Activated CD8-positive, alpha-beta T cell treated with anti-CD3 and anti-CD28 coated beads for 36 hours (primary cell): ENCODE results near the gene EPS15. TPM values are rescaled to one million over a fixed set of nuclear protein-coding genes. Genes with fewer than 3 reads are reported as not detected.

Experiments
- ATAC-seq: fragments of 200-7000 bp; cut with Tn5 transposase; one replicate; pipeline ENCODE4 v1.10.0; 2021; ENCODE audit warnings: mild to moderate bottlenecking, moderate library complexity
- CTCF ChIA-PET: fragments of 350-600 bp; sonication (Branson Sonifier 250); formaldehyde crosslinking; loops from one replicate; lab custom pipeline; 2021; ENCODE audit warnings: antibody characterized with exemption; lab: Charles Lee
- POLR2A ChIA-PET: fragments of 350-600 bp; sonication (Branson Sonifier 250); formaldehyde crosslinking; loops from one replicate; lab custom pipeline; 2021; ENCODE audit warnings: antibody characterized with exemption; lab: Charles Lee
- DNase-seq: peaks from one replicate; pipeline ENCODE4 v3.0.0-alpha.2; 2020
- H3K27ac Mint-ChIP-seq: one replicate; pipeline ENCODE4 v1.8.0; 2021; ENCODE audit warnings: mild to moderate bottlenecking, mixed read lengths
- H3K27me3 Mint-ChIP-seq: one replicate; pipeline ENCODE4 v1.8.0; 2021; ENCODE audit warnings: mixed read lengths
- H3K36me3 Mint-ChIP-seq: one replicate; pipeline ENCODE4 v1.8.0; 2021; ENCODE audit warnings: low read depth, mixed read lengths
- H3K4me1 Mint-ChIP-seq: one replicate; pipeline ENCODE4 v1.8.0; 2021; ENCODE audit warnings: low read depth, mixed read lengths
- H3K4me3 Mint-ChIP-seq: one replicate; pipeline ENCODE4 v1.8.0; 2021; ENCODE audit warnings: mild to moderate bottlenecking, moderate library complexity, mixed read lengths
- H3K9me3 Mint-ChIP-seq: one replicate; pipeline ENCODE4 v1.8.0; 2021; ENCODE audit warnings: mixed read lengths
- intact Hi-C: fragments of 100-400 bp; cut with micrococcal nuclease; formaldehyde crosslinking; loops from one replicate; pipeline ENCODE4 v1.10.0; 2022
- total RNA-seq, 2 experiments: library from RNA; stranded (reverse); gene quantifications; one replicate each; pipeline ENCODE4 v1.2.3, GENCODE V29; 2021
- TF ChIP-seq, protein P1 (sequence below): fragments of 200-600 bp; IDR thresholded peaks from one replicate; pipeline ENCODE4 v1.8.0; 2022; ENCODE audit warnings: antibody characterized with exemption, mild to moderate bottlenecking

EPS15 gene
- total RNA-seq, 2 experiments from 2014 or later: 56.6 to 63.6 TPM

DNA sequence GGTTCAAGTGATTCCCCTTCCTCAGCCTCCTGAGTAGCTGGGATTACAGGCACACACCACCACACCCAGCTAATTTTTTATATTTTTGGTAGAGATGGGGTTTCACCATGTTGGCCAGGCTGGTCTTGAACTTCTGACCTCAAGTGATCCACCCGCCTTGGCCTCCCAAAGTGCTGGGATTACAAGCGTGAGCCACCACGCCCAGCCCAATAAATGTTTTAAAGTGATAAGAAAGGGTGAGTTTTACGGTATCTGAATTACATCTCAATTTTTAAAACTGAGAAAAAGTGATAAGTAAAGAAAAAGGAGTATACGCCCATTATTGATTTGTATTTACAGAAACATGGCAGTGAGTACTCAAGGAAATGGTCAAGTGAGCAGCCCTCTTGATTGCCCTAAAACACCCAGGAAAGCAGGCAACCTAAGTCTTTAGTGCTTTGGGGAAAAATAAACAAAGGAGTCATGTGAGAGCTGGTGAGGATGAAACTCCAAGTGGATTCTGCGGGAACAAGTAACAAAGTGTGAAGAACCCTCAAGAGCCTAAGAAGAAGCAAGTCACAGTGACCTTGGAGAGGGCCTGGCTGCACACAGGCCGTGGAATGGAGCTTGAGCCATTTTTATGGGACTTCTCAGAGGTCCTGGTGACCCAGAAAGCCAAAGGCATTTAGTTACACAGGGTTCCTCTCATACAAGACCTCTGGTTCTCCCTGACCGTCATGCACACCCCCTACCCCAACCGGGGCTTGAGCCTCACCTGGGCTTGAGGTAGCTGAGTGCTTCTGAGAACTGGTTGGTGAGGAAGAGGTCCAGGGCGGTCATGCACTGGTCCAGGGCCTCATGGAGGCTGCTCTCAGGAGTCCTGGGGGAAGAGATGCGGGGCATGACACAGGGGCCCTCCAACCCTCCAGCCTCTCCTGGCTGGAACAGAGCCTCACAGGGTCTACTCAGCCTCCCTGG, 197.8 kb downstream of the EPS15 start:
- peaks cover 1% of the 10 kb centered on the region for H3K27me3 Mint-ChIP-seq
- DNase-seq (no peak), ATAC-seq (no peak)
- H3K36me3 Mint-ChIP-seq: no peaks in the 10 kb centered on the region
- ChIA-PET POLR2A (no interaction called here), CTCF (interaction anchor here (1.7 kb wide), 1 partner anchor 53 kb away, joined by 3 read pairs; no protein-coding TSS in a partner anchor)
- H3K4me3 Mint-ChIP-seq: no peak overlapping the region
- TF ChIP-seq, protein P1, sequence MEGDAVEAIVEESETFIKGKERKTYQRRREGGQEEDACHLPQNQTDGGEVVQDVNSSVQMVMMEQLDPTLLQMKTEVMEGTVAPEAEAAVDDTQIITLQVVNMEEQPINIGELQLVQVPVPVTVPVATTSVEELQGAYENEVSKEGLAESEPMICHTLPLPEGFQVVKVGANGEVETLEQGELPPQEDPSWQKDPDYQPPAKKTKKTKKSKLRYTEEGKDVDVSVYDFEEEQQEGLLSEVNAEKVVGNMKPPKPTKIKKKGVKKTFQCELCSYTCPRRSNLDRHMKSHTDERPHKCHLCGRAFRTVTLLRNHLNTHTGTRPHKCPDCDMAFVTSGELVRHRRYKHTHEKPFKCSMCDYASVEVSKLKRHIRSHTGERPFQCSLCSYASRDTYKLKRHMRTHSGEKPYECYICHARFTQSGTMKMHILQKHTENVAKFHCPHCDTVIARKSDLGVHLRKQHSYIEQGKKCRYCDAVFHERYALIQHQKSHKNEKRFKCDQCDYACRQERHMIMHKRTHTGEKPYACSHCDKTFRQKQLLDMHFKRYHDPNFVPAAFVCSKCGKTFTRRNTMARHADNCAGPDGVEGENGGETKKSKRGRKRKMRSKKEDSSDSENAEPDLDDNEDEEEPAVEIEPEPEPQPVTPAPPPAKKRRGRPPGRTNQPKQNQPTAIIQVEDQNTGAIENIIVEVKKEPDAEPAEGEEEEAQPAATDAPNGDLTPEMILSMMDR: no peak
- intact Hi-C loops: no loop called here
- no peaks in the 10 kb centered on the region for H3K9me3 Mint-ChIP-seq
- H3K27ac Mint-ChIP-seq: no peak overlapping the region
- no peaks in the 10 kb centered on the region for H3K4me1 Mint-ChIP-seq

DNA sequence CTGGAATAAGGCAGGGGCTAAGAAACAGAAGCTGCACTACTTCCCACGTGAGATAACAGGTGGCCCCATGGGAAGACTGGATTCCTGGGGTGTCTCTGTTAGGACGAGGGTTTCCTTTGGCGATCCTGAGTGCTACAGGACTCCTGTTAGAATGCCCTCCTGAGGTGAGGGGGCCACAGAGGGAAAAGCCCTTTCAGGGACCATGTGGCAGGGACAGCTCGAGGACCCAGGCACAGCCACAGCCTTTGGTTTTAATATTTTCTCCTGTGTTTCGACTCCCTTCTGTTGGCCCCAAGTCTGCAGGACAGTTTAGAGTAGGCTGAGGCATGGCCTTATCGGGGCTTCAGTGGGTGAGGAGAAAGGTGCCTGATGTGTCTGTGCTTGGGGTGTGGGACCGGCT, 201.3 kb downstream of the EPS15 start:
- no peak for DNase-seq
- POLR2A ChIA-PET: no interaction called here
- H3K4me3 Mint-ChIP-seq: no peak overlapping the region
- no peaks in the 10 kb centered on the region for H3K27me3 Mint-ChIP-seq
- H3K9me3 Mint-ChIP-seq: no peaks in the 10 kb centered on the region
- no peak for ATAC-seq
- intact Hi-C loops: no loop called here
- TF ChIP-seq, protein P1: no peak
- H3K36me3 Mint-ChIP-seq: no peaks in the 10 kb centered on the region
- CTCF ChIA-PET: no interaction called here
- no peak overlapping the region for H3K27ac Mint-ChIP-seq
- H3K4me1 Mint-ChIP-seq: peaks cover 8% of the 10 kb centered on the region

DNA sequence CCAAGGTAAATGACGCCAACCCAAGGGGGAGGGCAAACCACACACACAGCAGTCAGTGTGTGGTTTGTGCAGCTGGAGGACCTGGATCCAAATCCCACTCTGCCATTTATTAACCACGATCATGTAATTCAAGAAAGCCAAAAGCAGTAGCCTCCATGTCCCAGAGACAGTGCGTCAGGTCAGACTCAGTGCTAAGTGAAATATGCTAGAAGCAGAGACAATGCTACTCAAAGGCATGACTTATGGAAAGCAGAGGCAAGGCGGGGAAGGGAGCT, 202.3 kb downstream of the EPS15 start:
- H3K27me3 Mint-ChIP-seq: no peaks in the 10 kb centered on the region
- CTCF ChIA-PET: no interaction called here
- H3K36me3 Mint-ChIP-seq: no peaks in the 10 kb centered on the region
- intact Hi-C loops: no loop called here
- H3K27ac Mint-ChIP-seq: no peak overlapping the region
- H3K4me3 Mint-ChIP-seq: no peak overlapping the region
- DNase-seq (no peak), ATAC-seq (no peak)
- POLR2A ChIA-PET: no interaction called here
- H3K4me1 Mint-ChIP-seq: peaks cover 8% of the 10 kb centered on the region
- H3K9me3 Mint-ChIP-seq: no peaks in the 10 kb centered on the region
- TF ChIP-seq, protein P1: no peak

DNA sequence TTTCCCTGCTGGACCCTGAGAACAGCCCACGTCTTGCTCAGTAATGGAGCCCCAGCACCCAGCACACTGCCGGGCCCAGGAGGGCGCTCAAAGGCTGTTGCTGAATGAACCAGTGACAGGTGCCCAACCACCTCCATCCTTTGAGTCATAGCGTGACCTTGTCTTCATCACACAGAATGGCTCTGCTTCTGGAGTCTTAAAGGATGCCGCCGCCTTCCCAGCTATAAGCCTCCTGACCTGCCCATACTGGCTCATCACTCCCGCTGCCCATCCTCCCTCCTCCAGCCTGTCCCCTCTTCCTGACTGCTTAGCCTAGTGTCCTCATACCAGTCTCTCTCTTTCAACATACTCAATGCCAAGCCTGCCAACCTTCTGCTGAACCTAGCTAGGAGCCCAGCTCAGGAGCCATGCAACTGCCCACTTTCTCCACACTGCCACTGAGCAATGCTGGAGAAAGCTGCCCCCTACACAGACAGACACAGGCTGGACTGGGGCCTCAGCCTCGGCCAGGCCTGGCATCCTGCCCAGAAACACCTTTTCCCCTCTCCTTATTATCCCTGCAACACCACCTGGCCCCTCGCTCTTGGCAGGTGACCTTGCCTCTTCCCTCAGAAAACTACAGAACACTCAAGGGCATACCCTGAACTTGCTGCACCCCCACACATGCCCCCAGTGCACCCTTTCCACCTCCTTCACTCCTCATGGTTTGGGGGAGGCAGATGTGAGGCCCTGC, 202.8 kb downstream of the EPS15 start:
- no peaks in the 10 kb centered on the region for H3K27me3 Mint-ChIP-seq
- no peak for ATAC-seq
- CTCF ChIA-PET: no interaction called here
- no peak overlapping the region for H3K4me3 Mint-ChIP-seq
- TF ChIP-seq, protein P1: no peak
- POLR2A ChIA-PET: no interaction called here
- intact Hi-C loops: no loop called here
- no peaks in the 10 kb centered on the region for H3K36me3 Mint-ChIP-seq
- H3K27ac Mint-ChIP-seq: no peak overlapping the region
- no peaks in the 10 kb centered on the region for H3K9me3 Mint-ChIP-seq
- H3K4me1 Mint-ChIP-seq: peaks cover 8% of the 10 kb centered on the region
- no peak for DNase-seq

DNA sequence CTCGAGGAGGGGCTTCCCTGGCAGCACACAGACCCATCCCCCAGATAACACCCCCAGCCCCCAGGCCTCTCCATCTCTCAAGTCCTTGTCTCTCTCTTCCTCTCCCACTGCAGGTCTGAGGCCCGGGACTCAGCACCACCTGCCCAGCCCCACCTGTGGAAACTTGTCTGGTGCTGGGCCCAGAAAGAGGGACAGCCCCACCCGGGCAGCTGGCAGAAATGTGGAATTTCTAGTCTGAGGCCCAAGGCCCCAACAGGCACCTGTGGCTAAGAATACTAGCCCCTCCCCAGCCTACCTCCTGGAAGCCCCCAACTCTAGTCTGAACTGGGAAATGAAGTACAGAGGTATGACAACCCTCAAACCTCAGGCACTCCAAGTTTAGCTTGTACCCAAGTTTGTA, 204.1 kb downstream of the EPS15 start:
- no peak overlapping the region for H3K4me3 Mint-ChIP-seq
- TF ChIP-seq, protein P1: no peak
- no peaks in the 10 kb centered on the region for H3K36me3 Mint-ChIP-seq
- POLR2A ChIA-PET: interaction anchor here (1.5 kb wide), 1 partner anchor 19 kb away, joined by 3 read pairs; no protein-coding TSS in a partner anchor
- CTCF ChIA-PET: no interaction called here
- no peaks in the 10 kb centered on the region for H3K27me3 Mint-ChIP-seq
- H3K4me1 Mint-ChIP-seq: peaks cover 11% of the 10 kb centered on the region
- ATAC-seq (no peak), DNase-seq (no peak)
- no peak overlapping the region for H3K27ac Mint-ChIP-seq
- H3K9me3 Mint-ChIP-seq: no peaks in the 10 kb centered on the region
- intact Hi-C loops: no loop called here
